Esophagus mucosa (tissue), 1 donor: ENCODE results near the gene SIX3. TPM values are rescaled to one million over a fixed set of nuclear protein-coding genes. Genes with fewer than 3 reads are reported as not detected.

ENCODE experiments used
- ATAC-seq: fragments of 200-7000 bp; cut with Tn5 transposase; one replicate; pipeline ENCODE4 v1.9.1; 2020
- total RNA-seq: library from RNA; stranded (reverse); gene quantifications from one replicate; pipeline ENCODE4 v1.2.4, GENCODE V29; 2023
- donor health status: DM: yes; HTN: yes; CAD: no.

SIX3 gene
- total RNA-seq, 1 donor from 2014 or later, result not detected

DNA sequence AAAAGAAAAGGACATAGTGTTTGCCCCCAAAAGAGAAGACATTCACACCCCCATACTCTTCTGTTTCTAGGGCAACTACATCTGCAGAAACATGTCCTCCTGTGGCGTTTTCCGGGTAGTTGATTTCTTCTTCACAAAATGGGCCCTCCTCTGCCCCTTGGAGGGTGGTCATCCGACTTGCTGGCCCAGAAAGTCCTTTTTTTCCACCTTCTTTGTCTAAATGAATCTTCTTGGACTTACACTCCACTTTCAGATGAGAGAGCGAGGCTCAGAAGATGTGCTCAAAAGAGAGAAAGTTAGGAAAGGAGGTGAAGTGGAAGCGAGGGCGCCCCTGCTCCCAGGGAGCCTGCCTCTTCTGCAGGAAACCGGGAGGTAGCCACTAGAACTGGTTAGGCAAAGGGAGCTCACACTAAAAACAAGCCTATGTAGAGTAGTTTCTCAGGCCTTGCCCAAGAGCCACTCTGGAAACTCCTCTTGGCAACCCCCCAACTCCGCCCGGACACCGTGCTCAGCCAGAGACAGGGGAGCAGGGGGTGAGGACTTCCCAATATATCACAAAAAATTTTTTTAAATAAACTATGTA lies 10.2 kb upstream of the SIX3 start:
- ATAC-seq, result no peak

DNA sequence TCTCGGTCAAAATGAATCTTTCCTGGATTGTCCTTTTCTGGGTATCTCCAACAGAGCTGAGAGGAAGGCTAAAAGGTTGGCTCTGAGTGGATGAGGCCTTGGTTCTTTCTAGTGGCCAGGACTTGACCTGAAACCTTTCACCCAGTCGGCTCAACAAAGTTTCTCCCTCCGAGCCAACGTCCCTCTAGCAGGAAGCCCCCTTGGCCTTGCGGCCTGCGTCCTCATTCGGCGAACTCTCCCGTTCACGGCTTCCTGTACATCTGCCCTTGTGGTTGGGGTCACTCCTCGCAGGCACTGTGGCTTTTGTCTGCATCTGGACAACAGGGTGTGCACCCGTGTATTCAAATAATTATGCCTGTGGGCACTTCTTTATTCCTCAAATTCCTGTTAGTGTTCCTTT lies 9.4 kb upstream of the SIX3 start:
- ATAC-seq, result no peak

DNA sequence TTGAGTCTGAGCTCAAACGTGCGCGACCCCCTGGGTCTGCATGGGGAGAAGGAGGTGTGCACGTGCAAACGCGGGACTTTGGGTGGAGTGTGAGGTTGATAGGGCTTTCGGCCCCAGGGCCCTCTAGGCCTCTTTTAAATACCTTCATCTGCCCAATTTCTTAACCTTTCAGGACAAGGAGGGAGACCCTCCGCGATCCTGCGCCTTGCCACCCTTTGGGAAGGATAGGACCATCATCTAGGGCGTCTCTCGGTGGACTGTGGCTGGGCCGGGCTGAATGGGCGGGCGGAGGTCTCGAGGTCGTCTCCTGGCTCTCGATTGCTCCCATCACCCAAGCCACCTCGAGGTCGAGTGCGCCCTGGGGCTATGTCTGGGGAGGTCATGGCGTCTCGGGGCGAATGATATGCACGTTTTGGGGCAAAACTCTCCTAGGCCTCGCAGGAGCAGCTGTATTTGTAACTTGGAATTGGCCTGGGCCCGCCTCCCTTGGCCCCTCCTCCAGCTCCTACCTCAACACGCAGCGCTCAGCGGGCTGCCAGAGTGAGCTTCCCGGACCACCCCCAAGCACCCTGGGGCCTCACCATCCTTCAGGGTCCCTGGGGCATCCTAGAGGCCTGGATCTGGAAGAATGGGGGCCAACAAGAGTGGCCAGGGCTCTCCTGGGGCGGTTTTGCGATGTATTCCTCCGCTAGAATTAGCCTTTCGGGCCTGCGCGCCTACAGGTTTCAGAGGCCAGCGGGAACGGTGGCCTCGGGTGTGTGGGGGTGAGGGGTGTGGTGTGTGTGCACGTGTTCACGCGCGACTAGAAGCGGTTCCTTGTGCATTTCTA lies 8.7 kb upstream of the SIX3 start:
- ATAC-seq, result no peak

DNA sequence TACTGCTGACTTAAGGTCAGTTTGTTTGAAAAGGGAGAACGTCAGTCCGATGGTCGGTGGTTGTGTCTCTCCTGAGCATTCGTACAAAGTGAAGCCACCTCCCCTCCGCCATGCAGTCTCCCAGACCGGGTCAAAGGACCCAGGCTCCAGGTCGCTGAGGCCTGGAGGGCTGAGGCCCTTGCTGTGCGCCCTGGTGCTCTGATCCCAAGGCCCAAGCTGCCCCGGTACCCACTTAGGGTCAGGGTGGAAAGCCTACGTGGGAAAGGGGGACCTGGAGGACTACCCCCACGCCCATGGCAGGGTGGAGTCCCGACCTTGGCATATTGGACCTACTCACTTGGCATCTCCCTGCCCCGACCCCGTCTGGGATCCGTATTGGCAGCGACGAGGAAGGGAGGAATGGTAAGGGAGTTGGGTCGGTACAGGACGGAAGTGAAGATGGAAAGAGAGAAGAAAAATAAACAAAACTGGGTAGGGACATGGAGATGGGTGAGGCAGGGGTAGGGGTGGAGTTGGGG lies 8.0 kb upstream of the SIX3 start:
- no peak for ATAC-seq

DNA sequence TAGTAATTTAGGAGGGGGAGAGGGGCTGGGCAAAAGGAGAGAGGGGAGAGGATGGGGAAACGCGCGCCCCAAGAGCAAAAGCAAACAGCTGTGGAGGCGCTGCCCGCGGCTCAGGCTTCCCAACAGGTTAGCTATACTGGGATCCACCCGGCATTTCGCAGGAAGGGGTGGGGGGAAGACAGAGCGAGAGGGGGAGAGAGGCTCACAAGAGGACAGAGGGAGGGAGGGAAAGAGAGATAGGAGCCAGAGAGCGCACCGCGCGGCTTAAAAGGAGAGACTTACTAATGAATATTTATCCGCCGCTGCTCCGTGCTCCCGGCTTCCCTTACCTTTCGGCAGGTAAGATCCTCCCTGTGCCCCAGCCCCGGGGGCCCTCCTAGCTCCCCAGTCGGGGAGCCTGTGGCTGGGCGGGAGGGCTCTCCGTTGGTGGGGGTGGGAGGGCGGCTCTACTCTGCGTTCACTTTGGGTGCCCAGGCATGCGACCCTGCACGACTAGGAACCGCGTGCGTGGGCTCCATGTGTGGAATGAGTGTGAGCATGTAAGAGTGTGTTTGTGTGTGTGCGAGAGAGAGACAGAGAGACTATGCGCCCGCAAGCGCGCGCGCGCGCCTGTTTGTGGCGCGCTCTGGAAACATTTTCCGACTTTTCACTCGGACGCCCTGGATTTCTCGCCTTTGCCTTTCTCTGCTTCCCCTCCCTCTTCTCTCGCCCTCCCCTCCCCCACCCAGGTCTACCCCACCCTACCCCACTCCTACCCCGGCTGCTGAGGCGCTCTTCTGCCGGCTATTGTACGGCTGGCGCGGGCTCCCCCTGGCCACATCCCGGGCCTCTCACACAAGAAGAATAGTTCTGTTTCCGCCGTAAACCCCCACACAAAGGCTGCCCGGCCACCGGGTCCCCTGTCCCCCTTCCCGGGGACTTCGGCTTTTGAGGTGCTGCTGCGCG lies 7.2 kb upstream of the SIX3 start:
- no peak for ATAC-seq

DNA sequence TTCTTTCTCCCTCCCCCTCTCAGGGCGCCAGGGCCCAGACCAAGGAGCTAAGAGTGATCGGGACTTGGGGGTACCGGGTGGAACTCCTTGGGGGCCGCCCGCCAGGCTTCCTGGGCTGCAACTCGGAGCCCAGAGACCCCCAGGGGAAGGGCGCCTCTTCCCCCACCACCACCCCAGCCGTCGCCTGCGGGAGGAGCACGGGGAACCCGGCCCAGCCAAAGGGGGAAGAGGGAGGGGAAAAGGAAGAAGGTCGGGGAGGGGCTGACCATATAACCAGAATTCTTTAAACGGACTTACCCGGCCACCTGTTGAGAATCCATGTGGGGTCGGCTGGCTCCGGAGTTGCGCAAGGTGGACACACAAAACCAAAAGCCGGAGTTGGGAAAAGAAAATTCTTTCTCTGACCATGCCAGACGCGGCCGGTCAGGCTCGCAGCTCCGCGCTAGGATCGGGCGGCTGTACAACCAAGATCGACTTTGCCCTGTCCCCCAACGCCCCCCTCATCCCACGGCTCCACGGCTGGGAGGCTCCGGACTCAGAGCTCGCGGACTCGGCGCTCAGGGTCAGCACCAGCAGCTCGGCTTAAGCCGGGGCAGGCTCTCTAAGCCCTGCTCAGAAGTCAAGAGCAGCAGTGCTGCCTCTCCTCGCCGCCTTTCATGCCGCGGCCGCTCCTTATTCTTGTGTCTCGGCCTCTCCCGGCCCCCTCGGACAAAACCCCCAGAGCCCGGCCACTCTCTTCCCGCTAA lies 6.3 kb upstream of the SIX3 start:
- ATAC-seq, result no peak

DNA sequence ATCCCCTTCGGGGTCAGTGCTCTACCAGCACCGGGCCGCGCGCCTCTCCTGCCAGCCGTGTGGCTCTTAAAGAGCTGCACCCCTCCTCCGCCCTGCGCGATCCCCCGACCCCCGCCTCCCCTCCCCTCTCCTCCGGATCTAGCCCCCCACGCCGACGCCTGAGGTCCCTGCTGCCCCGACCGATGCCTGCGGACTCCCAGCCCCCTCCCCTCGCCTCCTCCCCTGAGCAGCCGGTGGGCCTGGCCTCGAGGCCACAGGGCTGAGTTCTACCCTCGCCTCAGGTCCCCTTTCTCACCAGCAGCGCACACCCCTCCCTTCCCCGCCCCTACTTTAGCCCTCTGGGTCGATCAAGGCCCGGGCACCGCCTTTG lies 5.8 kb upstream of the SIX3 start:
- ATAC-seq, result no peak

DNA sequence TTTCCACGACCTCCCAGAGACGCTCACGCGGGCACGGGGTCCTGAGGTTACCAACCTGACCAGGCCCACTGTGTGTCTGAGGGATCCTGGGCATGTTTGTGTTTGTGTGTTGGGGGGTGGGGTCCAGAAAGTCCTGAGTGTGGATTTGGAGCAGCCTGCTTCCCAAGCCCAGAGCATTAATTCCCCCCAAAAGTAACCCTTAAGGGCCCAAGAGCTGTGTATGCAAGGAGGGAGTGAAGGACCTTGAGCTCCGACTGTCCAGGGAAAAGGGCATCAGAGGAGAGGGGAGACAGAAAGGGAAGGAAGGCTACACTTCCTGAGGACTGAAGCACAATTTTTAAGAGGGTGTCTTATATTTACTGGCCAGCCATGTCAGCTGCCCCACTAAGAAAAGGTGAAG lies 5.2 kb upstream of the SIX3 start:
- no peak for ATAC-seq

DNA sequence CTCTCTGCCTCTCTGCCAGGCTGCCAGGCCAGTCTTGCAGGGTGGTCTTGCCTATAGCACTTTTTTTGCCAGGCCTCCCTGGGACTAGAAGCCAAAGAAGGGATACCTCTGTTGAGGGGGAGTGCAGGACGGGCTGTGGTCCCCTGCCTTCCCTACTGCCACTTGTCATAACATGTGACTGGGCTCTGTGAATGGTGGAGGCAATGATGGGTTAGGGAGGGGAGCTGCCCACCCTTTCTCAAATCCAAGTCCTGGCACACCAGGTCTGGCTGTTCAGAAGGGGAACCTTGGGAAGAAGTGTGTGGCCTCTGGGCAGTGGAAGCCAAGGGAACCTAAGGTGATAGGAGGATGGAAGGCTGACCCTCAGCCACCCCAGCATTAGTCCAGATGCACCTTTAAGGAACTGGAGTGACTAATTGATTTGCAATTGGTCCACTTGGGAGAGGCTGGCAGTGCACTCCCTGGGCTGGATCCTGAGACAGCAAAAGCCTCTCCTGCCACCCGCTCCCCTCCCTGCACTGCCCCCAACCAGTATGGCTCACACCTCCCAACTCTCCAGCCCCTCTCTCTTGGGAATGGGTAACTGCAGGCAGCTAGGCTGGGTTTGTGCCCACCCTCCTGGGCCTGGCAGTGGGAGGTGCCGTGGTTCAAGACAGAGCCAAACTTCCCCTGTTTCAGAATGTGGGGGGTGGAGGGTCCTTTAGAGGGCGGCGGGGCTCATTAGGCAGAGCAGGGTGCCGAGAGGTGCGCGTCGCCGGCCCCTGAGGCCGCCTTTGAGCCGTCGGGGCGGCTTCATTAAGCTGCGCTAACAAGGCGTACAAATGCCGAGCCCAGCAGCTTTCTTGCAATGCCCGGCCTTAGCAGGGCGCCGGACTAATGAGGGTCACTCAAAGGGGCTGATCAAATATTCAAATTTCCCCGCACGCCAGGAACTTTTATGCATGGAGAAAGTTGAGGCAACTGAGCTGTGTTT lies 4.5 kb upstream of the SIX3 start:
- no peak for ATAC-seq

DNA sequence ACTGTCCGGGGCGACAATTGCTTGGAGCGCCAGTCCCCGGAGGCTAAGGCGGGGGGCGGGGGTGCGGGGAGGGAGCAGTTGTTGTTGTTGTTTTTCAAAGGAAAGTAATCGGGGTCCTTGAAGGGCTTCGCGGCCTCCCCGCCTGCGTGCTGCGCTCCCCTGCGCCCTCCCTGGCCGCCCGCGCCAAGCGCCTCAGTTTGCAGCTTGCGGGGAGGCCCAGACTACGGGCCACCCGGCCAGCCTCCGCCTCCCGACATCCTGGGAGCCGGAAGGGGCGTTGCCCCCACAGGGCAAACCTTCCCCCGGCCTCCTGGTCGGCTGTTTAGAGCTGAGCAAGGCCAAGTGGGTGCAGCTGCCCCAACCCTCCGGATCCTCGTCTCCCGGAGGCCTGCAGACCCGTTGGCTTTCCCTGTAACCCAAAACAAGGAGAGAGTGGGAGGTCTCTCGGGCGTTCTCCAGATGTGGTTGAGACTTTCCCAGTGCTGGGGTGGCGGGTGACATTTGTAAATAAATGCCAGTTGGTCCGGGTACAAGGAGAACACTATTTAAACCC lies 3.7 kb upstream of the SIX3 start:
- ATAC-seq, result no peak

DNA sequence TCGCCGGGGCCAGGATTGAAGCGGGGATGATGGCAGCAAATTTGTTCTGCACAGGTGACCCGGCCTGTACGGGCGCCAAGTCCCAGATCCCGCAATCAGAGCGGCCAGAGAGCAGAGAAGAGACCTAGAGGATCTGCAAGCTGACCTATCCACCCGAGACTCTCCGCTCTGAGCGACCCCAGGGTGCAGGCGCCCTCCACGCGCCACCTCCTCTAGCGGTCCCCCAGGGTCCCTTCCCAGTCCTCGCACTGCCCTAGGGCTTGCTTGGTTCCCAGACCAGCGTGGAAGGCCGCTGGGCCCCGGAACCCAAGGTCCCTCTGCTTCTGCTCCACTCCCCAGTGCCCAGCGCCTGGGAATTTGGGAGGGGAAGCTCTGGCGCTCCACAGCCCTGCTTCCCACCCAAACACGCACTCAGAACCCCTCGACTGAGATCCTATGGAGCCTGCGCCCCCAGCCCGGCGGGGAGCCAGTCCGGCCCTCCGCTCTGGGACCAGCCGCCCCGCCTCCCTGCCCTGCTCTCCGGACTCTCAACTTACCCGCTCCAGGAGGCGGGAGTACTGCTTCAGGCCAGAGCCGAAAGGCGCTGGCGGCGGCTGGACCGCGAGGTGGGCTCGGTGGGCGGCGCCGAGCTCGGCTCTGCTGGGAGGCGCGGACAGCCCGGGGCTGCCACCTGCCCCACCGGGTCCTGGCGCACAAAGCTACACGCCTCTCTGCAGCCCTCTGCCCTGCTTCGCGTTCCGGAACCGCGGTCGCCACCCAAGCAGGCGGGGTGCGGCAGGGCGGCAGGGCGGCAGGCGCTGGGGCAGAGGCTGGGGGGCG lies 3.0 kb upstream of the SIX3 start:
- no peak for ATAC-seq

DNA sequence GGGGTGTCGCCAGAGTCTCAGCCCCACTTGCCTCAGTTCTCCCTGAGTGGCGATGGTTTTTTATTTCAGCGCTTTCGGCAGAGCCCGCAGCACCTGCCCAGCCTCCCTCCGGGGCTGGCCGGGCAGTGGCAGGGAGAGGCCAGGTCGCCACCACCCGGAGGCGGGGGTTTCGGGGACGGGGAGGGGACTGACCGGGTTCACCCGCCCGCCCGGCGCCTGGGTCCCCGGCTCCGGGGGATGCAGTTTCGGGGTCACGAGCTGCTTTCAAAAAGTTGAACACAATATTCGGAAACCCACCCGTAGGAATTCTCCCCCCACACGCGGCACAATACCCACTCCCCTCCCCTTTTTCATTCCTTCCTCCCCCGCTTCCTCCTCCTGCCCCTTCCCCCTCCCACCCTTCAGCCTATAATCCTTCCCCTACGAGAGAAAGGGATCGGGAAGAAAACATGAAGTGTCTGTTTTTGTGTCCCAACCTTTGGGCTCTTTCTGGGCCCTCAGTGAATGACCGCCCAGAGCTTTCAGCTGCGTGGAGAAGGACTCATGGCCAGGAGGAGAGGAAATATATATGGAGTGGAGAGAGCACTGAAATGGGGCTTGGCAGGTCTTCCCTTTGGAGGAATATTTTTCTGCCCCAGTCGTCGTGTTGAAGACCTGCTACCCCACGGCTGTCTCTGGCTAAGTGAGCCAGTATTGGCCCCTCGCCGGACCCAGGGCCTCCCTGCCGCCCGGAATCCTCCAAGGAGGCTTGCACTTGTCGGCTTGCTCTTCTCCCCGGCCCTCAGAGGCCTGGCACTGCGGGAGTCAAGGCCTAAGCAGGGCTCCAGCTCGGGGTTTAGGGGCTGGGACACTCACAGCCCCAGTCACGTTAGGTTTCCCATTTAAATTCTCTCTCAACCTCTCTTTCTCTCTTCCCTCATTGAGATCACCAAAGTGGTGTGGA lies 2.1 kb upstream of the SIX3 start:
- ATAC-seq, result no peak

DNA sequence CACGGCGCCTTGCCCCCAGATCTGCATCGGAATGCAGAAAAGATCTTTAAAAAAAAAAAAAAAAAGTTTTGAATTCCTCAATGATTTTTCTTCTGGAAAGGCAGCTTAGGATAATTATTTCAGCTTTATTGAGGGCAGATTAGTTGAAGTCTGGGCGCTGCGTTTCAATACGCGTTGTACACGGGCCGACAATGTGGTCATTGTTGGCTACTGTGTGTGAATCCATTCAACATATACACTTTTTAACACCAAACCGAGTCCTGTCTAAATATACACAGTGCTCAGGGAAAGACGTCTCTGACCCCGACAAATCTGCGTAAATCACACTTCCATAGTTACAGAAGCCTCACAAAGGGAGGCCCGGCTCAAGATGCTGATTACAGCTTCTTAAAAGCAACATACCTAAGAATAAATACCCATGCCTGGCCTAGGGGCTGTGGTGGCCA lies 1.4 kb upstream of the SIX3 start:
- no peak for ATAC-seq

DNA sequence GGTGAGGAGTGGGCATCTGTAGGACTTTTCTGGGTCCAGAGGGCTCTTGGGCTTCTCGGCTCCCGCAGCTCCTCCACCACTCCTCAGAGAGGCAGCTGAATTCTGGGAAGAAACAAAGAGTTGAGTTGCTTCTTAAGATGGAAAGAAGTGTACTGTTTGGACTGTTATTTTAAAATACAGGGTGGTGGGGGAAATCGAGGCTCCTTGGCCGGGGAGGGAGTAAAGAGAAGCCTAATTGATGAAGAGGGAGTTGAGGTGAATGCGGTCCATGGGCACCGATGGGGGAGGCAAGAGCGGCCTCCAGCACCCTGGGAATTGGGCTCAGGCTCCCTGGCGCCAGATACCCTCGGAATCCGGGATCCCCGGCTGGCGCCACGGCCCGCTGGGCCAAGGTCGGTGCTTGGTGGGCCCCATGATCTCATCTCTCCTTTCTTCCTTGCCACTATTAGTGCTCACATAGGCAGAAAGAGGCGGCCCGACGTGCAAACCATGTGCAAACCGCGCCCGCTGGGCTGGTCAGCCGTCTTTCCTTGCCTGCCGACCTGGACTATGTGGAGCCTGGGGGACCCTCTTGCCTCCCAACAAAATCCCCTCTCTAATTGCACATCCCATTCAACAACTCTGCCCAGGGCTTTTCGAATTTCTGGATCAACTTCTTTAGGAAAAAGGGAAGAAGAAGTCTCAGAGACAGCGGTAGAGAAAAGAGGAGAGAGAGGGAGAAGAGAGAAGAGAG lies 604 bp upstream of the SIX3 start:
- no peak for ATAC-seq

DNA sequence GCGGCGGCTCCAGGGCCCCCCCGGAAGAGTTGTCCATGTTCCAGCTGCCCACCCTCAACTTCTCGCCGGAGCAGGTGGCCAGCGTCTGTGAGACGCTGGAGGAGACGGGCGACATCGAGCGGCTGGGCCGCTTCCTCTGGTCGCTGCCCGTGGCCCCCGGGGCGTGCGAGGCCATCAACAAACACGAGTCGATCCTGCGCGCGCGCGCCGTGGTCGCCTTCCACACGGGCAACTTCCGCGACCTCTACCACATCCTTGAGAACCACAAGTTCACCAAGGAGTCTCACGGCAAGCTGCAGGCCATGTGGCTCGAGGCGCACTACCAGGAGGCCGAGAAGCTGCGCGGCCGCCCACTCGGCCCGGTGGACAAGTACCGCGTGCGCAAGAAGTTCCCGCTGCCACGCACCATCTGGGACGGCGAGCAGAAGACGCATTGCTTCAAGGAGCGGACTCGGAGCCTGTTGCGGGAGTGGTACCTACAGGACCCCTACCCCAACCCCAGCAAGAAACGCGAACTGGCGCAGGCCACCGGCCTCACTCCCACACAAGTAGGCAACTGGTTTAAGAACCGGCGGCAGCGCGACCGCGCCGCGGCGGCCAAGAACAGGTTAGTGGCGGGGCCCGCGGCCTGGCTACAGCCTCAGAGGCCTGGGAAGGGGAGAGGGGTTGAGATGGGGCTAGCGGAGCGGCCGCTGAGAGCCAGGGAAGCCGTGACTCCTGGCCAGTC lies 965 bp downstream of the SIX3 start:
- no peak for ATAC-seq

DNA sequence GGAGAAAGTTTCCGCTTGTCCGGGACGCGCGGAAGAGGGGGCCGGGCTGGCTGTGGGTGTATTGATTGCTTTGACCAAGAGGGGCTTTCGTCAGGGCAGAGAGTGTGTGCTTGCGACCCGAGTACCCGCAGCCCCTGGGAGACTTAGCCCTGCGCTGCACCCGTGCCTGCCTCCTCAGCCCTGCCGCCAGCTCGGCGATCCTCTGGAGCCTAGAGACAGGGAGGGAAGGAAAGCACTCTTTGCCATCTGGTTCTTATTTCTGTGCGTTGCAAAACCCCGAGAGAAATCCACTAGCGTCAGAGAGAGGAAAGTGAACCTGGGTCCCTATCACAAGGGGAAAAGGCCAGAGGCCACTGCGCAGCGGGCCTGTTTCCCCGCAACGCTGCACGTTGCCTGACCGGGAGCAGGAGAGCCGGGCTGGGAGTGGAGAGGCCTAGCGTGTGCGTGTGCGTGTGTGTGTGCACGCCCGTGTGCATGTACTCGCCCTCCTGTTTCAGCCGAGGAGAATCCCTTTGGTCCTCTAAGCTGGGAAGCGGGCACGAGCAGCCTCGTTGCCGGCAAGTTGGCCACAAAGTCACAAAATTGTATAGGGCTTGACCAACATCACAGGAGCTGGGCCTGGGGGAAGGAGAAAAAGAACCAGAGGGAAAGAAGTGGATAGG lies 1.7 kb downstream of the SIX3 start:
- no peak for ATAC-seq

DNA sequence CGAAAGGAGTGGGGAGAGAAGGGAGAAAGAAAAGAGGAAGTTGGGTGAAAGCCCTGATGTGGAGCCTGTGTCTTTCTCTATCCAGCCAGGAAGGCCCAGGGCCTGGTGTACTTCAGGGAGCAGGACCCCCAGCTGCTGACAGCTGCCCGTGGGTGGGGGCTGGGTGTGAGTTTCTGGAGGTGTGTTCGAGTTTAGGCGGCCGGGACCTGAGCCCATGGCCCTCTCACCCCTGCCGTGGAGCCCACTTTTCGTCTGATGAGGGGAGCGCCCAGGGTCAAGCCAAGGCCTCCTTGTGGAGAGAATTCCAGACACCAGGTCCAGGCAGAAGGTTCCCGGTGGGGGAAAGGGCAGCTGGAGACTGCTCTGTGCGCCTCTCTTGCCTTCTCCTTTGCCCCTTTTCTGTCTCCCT lies 2.2 kb downstream of the SIX3 start:
- ATAC-seq, result no peak
